Measurements from ENCODE around the gene KY. TPM values are rescaled to one million over a fixed set of nuclear protein-coding genes. Genes with fewer than 3 reads are reported as not detected.

The KY gene
- total RNA-seq, 2 experiments from 2014 or later: not detected

DNA sequence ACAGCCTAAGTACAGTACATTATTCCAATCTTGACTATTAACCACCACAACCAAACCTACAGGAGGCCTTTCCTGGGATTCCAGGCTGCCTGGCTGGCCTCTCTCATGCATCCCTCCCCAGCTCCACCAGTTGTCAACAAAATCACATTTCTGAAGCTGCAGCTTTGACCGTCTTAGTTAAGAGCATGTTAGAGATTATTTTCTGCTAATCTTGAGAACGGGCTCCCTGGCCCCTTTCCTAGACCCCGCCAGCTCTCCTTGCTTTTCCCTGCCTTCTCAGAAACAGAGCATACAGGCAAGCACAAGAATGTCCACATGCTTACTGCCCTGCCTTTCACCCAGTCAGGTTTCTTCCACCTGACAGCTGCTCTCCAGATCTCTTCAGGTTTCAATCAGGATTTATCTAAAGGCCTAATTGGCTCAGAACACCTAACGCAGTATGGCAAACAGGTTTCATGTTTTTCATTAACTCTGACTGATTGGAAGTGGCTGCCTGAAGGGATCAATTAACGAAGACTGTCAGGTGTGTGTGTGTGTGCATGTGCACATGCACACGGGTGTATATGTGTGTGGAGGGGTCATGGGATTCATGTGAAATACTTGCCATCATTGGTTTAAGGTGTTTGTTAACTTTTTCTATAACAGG lies 12.3 kb downstream of the KY start:
- intact Hi-C loops (cut with DNase I, micrococcal nuclease): no loop called here
- Mint-ChIP-seq H3K9me3 (no peaks in the 10 kb centered on the region), H3K4me3 (no peak overlapping the region), H3K27me3 (no peaks in the 10 kb centered on the region), H3K27ac (no peak overlapping the region), H3K4me1 (ENCODE audit: low read depth) (no peaks in the 10 kb centered on the region), H3K36me3 (ENCODE audit: low read depth) (no peaks in the 10 kb centered on the region)
- H3K27me3 ChIP-seq (ENCODE audit: control insufficient read depth in 1 of 2, insufficient read depth in 2 of 2, low read length in 2 of 2): no peaks in the 10 kb centered on the region
- H3K4me3 ChIP-seq (ENCODE audit: low read length): no peak overlapping the region
- H3K9me3 ChIP-seq (ENCODE audit: control insufficient read depth in 1 of 2, insufficient read depth in 1 of 2, low read length in 2 of 2): peaks cover 0 to 5% of the 10 kb centered on the region in 2 experiments
- TF ChIP-seq, protein P1, sequence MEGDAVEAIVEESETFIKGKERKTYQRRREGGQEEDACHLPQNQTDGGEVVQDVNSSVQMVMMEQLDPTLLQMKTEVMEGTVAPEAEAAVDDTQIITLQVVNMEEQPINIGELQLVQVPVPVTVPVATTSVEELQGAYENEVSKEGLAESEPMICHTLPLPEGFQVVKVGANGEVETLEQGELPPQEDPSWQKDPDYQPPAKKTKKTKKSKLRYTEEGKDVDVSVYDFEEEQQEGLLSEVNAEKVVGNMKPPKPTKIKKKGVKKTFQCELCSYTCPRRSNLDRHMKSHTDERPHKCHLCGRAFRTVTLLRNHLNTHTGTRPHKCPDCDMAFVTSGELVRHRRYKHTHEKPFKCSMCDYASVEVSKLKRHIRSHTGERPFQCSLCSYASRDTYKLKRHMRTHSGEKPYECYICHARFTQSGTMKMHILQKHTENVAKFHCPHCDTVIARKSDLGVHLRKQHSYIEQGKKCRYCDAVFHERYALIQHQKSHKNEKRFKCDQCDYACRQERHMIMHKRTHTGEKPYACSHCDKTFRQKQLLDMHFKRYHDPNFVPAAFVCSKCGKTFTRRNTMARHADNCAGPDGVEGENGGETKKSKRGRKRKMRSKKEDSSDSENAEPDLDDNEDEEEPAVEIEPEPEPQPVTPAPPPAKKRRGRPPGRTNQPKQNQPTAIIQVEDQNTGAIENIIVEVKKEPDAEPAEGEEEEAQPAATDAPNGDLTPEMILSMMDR (IDR thresholded peaks at IDR 0.05): no peak
- no peak overlapping the region for H3K27ac ChIP-seq (ENCODE audit: low read depth in 1 of 2, low read length in 2 of 2)
- ATAC-seq (ENCODE audit: poor library complexity) (no peak), DNase-seq (no peak)
- POLR2A ChIA-PET: no interaction called here
- no peaks in the 10 kb centered on the region for H3K36me3 ChIP-seq (ENCODE audit: insufficient read depth, low read length)
- H3K4me1 ChIP-seq (ENCODE audit: insufficient read depth, low read length): no peaks in the 10 kb centered on the region
- CTCF ChIA-PET: no interaction called here

DNA sequence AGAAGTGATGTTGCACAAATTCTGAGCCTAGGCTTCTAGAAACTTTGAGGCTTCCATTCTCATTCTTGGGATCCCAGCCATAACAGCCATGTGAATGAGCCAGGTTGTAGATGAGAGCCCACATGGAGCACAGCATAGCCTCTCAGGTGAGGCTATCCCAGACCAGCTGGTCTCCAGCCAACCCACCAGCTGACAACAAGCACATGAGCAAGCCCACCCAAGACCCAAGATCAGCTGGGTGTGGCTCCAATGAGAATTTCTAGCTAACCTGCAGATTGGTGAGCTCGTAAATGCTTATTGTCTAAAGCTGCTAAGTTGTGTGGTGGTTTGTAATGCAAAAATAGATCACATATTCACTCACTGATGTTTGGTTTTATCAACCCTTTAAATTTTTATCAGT lies 14.4 kb downstream of the KY start:
- Mint-ChIP-seq H3K9me3 (peaks cover 2% of the 10 kb centered on the region), H3K27ac (no peak overlapping the region), H3K27me3 (no peaks in the 10 kb centered on the region), H3K36me3 (ENCODE audit: low read depth) (no peaks in the 10 kb centered on the region), H3K4me3 (no peak overlapping the region), H3K4me1 (ENCODE audit: low read depth) (no peaks in the 10 kb centered on the region)
- H3K27me3 ChIP-seq (ENCODE audit: control insufficient read depth in 1 of 2, insufficient read depth in 2 of 2, low read length in 2 of 2): no peaks in the 10 kb centered on the region
- peaks cover 0 to 5% of the 10 kb centered on the region in 2 experiments for H3K9me3 ChIP-seq (ENCODE audit: control insufficient read depth in 1 of 2, insufficient read depth in 1 of 2, low read length in 2 of 2)
- no peaks in the 10 kb centered on the region for H3K36me3 ChIP-seq (ENCODE audit: insufficient read depth, low read length)
- no peak for ATAC-seq (ENCODE audit: poor library complexity)
- H3K27ac ChIP-seq (ENCODE audit: low read depth in 1 of 2, low read length in 2 of 2): no peak overlapping the region
- TF ChIP-seq, protein P1 (IDR thresholded peaks at IDR 0.05): no peak
- no peak overlapping the region for H3K4me3 ChIP-seq (ENCODE audit: low read length)
- POLR2A ChIA-PET: no interaction called here
- no peak for DNase-seq
- intact Hi-C loops (cut with DNase I, micrococcal nuclease): no loop called here
- CTCF ChIA-PET: no interaction called here
- H3K4me1 ChIP-seq (ENCODE audit: insufficient read depth, low read length): no peaks in the 10 kb centered on the region

DNA sequence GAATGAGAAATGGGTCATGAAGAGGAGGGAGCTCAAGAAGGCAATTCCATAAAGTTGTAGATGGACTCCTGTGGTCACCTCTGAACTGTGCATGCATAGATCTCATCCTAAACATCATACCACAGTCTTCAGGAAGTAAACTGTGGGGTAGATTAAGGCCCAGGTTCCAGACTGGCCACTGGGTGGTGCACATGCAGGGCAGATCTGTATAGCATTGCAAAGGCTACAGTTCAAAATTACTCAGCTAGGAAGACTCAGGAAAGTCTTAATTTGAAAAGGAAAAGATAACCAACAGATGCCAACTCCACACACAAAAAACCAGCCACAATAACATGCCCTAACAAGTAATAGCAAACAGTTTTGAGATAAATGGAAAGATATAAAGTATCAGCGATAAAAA lies 20.3 kb downstream of the KY start:
- no peaks in the 10 kb centered on the region for H3K36me3 Mint-ChIP-seq (ENCODE audit: low read depth)
- Histone ChIP-seq H3K27ac (ENCODE audit: low read depth in 1 of 2, low read length in 2 of 2) (no peak overlapping the region), H3K9me3 (ENCODE audit: control insufficient read depth in 1 of 2, insufficient read depth in 1 of 2, low read length in 2 of 2) (peaks cover 9% of the 10 kb centered on the region in 2 experiments), H3K27me3 (ENCODE audit: control insufficient read depth in 1 of 2, insufficient read depth in 2 of 2, low read length in 2 of 2) (no peaks in the 10 kb centered on the region), H3K4me1 (ENCODE audit: insufficient read depth, low read length) (no peaks in the 10 kb centered on the region), H3K36me3 (ENCODE audit: insufficient read depth, low read length) (no peaks in the 10 kb centered on the region), H3K4me3 (ENCODE audit: low read length) (no peak overlapping the region)
- H3K9me3 Mint-ChIP-seq: peaks cover 11% of the 10 kb centered on the region
- DNase-seq (no peak), ATAC-seq (ENCODE audit: poor library complexity) (no peak)
- TF ChIP-seq, protein P1 (IDR thresholded peaks at IDR 0.05): no peak
- ChIA-PET POLR2A (no interaction called here), CTCF (no interaction called here)
- no peak overlapping the region for H3K4me3 Mint-ChIP-seq
- intact Hi-C loops (cut with DNase I, micrococcal nuclease): no loop called here
- H3K27ac Mint-ChIP-seq: no peak overlapping the region
- H3K27me3 Mint-ChIP-seq: peaks cover 9% of the 10 kb centered on the region
- H3K4me1 Mint-ChIP-seq (ENCODE audit: low read depth): no peaks in the 10 kb centered on the region

All from CD4-positive, alpha-beta T cell (primary cell).